Esophagus squamous epithelium (tissue), 5 donors: ENCODE data around the gene KLHL21. TPM values are rescaled to one million over a fixed set of nuclear protein-coding genes. Genes with fewer than 3 reads are reported as not detected.
"Not testable (repeated sequence)": the region's sequence is repeated elsewhere in the genome, so short reads cannot be mapped to it uniquely, and the experiment has no call there.

Source experiments
- DNase-seq: peaks from one replicate; lab custom pipeline; 2025; lab: John Stamatoyannopoulos, UW
- H3K27ac ChIP-seq, 4 donors: fragments of 200-600 bp; sonication (generic); one replicate each; pipeline ENCODE4 v1.5.1; 2016 to 2019; ENCODE audit warnings: mild to moderate bottlenecking in 1 of 4
- H3K27me3 ChIP-seq, 4 donors: fragments of 200-600 bp; sonication (generic); 1 replicate in 3 of 4; 2 replicates in 1 of 4; pipeline versions ENCODE4 v1.5.1 to v1.6.0; 2017 to 2021; ENCODE audit warnings: antibody characterized with exemption in 1 of 4
- H3K36me3 ChIP-seq, 3 donors: fragments of 200-600 bp; sonication (generic); one replicate each; pipeline ENCODE4 v1.5.1; 2016 to 2019
- H3K4me1 ChIP-seq, 3 donors: fragments of 200-600 bp; sonication (generic); one replicate each; pipeline ENCODE4 v1.5.1; 2017 to 2019
- H3K4me3 ChIP-seq, 4 donors: fragments of 200-600 bp; sonication (generic); 1 replicate in 3 of 4; 2 replicates in 1 of 4; pipeline ENCODE4 v1.5.1; 2016 to 2019; ENCODE audit warnings: mild to moderate bottlenecking in 2 of 4, moderate library complexity in 1 of 4
- H3K9me3 ChIP-seq, 3 donors: fragments of 200-600 bp; sonication (generic); one replicate each; pipeline ENCODE4 v1.5.1; 2016 to 2019
- CTCF ChIP-seq, 6 experiments: fragments of 450-650 bp in 4 of 6; fragments of 200-600 bp in 2 of 6; sonication (generic) in 2 of 6; IDR thresholded peaks; one replicate each; pipeline ENCODE4 v1.5.1; 2016 to 2019; ENCODE audit warnings: antibody characterized with exemption in 6 of 6, mild to moderate bottlenecking in 4 of 6, moderate library complexity in 4 of 6
- POLR2A ChIP-seq, 4 donors: fragments of 450-650 bp; IDR thresholded peaks; one replicate each; pipeline ENCODE4 v1.6.1; 2017; ENCODE audit warnings: antibody characterized with exemption in 4 of 4, mild to moderate bottlenecking in 4 of 4, moderate library complexity in 3 of 4
- WGBS, 2 donors: methylation state at CpG; one replicate each; pipeline ENCODE4 v1.1.5; 2018; 5-methylcytosine and 5-hydroxymethylcytosine counted together
- intact Hi-C: fragments of 100-400 bp; cut with DNase I; formaldehyde crosslinking; loops from one replicate; pipeline ENCODE4 v1.15.0; 2022
- total RNA-seq, 4 donors: library from RNA; depleted of rRNA; stranded (reverse); fragments of >200 nt; gene quantifications; one replicate each; pipeline ENCODE4 v1.1.0, GENCODE V29; 2016
- donor health status: DM: yes; HTN: yes; CAD: no.

KLHL21 gene
- total RNA-seq, 4 donors from 2014 or later = 45.9 to 68.1 (median 55.1) TPM

- DNase-seq = no peak
- WGBS, 2 donors = 71 to 78% methylated on average over 8 to 12 of the region's 12 CpGs
Measured at GRCh38 chr1:6572653-6573383, 29.9 kb downstream of the KLHL21 start.

DNA sequence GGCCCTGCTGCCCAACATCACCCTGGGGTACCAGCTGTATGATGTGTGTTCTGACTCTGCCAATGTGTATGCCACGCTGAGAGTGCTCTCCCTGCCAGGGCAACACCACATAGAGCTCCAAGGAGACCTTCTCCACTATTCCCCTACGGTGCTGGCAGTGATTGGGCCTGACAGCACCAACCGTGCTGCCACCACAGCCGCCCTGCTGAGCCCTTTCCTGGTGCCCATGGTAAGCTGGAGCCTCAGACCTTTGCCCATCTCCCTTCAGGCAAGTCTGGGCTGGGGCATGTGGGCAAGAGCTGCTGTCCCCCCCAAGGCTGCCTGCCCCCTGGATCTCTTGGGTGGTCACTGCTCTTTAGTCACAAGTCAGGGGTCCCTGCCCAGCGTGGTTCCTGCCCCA lies 31.7 kb downstream of the KLHL21 start:
- intact Hi-C loops = no loop called here
- no peaks in the 10 kb centered on the region for H3K36me3 ChIP-seq
- H3K4me1 ChIP-seq = no peaks in the 10 kb centered on the region
- peaks cover 0 to 6% (median 0%) of the 10 kb centered on the region in 3 donors for H3K9me3 ChIP-seq
- TF ChIP-seq CTCF (IDR thresholded peaks at IDR 0.05) (no peak), POLR2A (IDR thresholded peaks at IDR 0.05) (no peak)
- no peak for DNase-seq
- peaks cover 0 to 3% (median 0%) of the 10 kb centered on the region in 4 donors for H3K27me3 ChIP-seq
- H3K27ac ChIP-seq = no peak overlapping the region
- no peak overlapping the region for H3K4me3 ChIP-seq
- 67 to 90% methylated on average over 4 to 5 of the region's 5 CpGs for whole genome bisulfite sequencing, 2 donors

More at GRCh38 chr1:6572653-6573383, 29.9 kb downstream of the KLHL21 start:
- intact Hi-C loops = no loop called here
- H3K9me3 ChIP-seq = peaks cover 0 to 6% (median 0%) of the 10 kb centered on the region in 3 donors
- TF ChIP-seq POLR2A (IDR thresholded peaks at IDR 0.05) (no peak), CTCF (IDR thresholded peaks at IDR 0.05) (no peak)
- no peak overlapping the region for H3K27ac ChIP-seq
- no peak overlapping the region for H3K4me3 ChIP-seq
- no peaks in the 10 kb centered on the region for H3K27me3 ChIP-seq
- no peaks in the 10 kb centered on the region for H3K4me1 ChIP-seq
- no peaks in the 10 kb centered on the region for H3K36me3 ChIP-seq

GRCh38 chr1:6570100-6570499 lies 32.6 kb downstream of the KLHL21 start:
- H3K9me3 ChIP-seq = peaks cover 0 to 6% (median 0%) of the 10 kb centered on the region in 3 donors
- H3K27ac ChIP-seq = no peak overlapping the region
- H3K36me3 ChIP-seq = no peaks in the 10 kb centered on the region
- WGBS, 2 donors = 58 to 72% methylated on average over 2 to 3 of the region's 3 CpGs
- H3K4me1 ChIP-seq = no peaks in the 10 kb centered on the region
- intact Hi-C loops = no loop called here
- no peak overlapping the region for H3K4me3 ChIP-seq
- no peak for DNase-seq
- TF ChIP-seq POLR2A (IDR thresholded peaks at IDR 0.05) (no peak), CTCF (IDR thresholded peaks at IDR 0.05) (no peak)
- H3K27me3 ChIP-seq = peaks cover 0 to 6% (median 0%) of the 10 kb centered on the region in 4 donors

DNA sequence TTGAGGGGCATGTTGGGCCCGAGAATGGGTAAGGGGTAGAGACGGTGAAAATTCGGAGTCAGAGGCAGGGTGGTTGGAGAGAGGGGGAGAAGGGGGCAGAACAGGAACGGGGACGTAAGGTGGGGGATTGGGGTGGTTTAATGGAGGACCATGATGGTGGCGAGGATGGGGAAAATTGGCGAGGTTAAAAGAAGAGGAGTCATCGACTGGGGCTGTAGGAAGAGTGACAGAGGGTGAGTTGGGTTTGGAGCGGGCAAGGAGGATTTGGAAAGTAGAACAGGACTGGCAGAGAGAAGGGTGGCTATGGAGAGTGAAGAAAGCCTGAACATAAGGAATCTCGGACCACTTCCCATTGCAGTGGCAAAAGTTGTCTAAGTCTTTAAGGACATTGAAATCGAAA lies 33.6 kb downstream of the KLHL21 start:
- TF ChIP-seq POLR2A (IDR thresholded peaks at IDR 0.05) (no peak), CTCF (IDR thresholded peaks at IDR 0.05) (no peak)
- Histone ChIP-seq H3K27ac (no peak overlapping the region), H3K9me3 (peaks cover 0 to 6% (median 0%) of the 10 kb centered on the region in 3 donors), H3K36me3 (no peaks in the 10 kb centered on the region), H3K27me3 (peaks cover 0 to 11% (median 0%) of the 10 kb centered on the region in 4 donors), H3K4me3 (no peak overlapping the region), H3K4me1 (no peaks in the 10 kb centered on the region)
- 88 to 89% methylated on average over 11 of the region's 11 CpGs for WGBS, 2 donors
- intact Hi-C loops = no loop called here
- no peak for DNase-seq

- H3K27ac ChIP-seq = no peak overlapping the region
- no peaks in the 10 kb centered on the region for H3K36me3 ChIP-seq
- WGBS, 2 donors = 60 to 77% methylated on average over 9 of the region's 9 CpGs
- H3K27me3 ChIP-seq = peaks cover 0 to 5% (median 0%) of the 10 kb centered on the region in 4 donors
- H3K4me1 ChIP-seq = peaks cover under 1 to 2% (median 1%) of the 10 kb centered on the region in 3 donors
- no peak for TF ChIP-seq POLR2A (IDR thresholded peaks at IDR 0.05)
- TF ChIP-seq CTCF (IDR thresholded peaks at IDR 0.05) = no peak
- H3K9me3 ChIP-seq = no peaks in the 10 kb centered on the region
- no peak for DNase-seq
- H3K4me3 ChIP-seq = no peak overlapping the region
- intact Hi-C loops = no loop called here
Measured at GRCh38 chr1:6560267-6560666, 42.4 kb downstream of the KLHL21 start.

DNA sequence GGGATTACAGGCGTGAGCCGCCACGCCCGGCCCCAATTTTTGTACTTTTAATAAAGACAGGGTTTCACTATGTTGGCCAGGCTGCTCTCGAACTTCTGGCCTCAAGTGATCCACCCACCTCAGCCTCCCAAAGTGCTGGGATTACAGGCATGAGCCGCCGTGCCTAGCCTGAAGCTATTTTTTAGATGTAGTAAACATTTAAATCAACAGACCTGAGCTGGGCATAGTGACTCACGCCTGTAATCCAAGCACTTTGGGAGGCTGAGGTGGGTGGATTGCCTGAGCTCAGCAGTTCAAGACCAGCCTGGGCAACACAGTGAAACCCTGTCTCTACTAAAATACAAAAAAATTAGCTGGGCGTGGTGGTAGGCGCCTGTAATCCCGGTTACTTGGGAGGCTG lies 43.5 kb downstream of the KLHL21 start:
- H3K36me3 ChIP-seq, H3K27me3 ChIP-seq, DNase-seq, H3K27ac ChIP-seq, H3K4me3 ChIP-seq, H3K9me3 ChIP-seq: not testable (repeated sequence)
- intact Hi-C loops = loop anchor here (10.0 kb wide), 1 partner anchor 66 kb away; the partner anchor contains the start of gene THAP3
- 64 to 91% methylated on average over 4 to 11 of the region's 11 CpGs for WGBS, 2 donors
- peaks cover 7 to 10% (median 9%) of the 10 kb centered on the region in 3 donors for H3K4me1 ChIP-seq
